Peyer's patch (tissue), 4 donors: ENCODE measurements around the gene GNAT2. TPM values are rescaled to one million over a fixed set of nuclear protein-coding genes. Genes with fewer than 3 reads are reported as not detected.

ENCODE experiments used
- DNase-seq, 3 donors: peaks; one replicate each; pipeline ENCODE4 v3.0.0-alpha.2; 2017 to 2019
- H3K27ac ChIP-seq, 4 donors: fragments of 200-600 bp; sonication (generic); one replicate each; pipeline ENCODE4 v1.5.1; 2016 to 2019
- H3K27me3 ChIP-seq, 2 donors: fragments of 200-600 bp; sonication (generic); one replicate each; pipeline ENCODE4 v1.5.1; 2019
- H3K36me3 ChIP-seq, 3 donors: fragments of 200-600 bp; sonication (generic); one replicate each; pipeline ENCODE4 v1.5.1; 2016 to 2019
- H3K4me1 ChIP-seq, 4 donors: fragments of 200-600 bp; sonication (generic); one replicate each; pipeline ENCODE4 v1.5.1; 2016 to 2019
- H3K4me3 ChIP-seq, 4 donors: fragments of 200-600 bp; sonication (generic); 1 replicate in 3 of 4; 2 replicates in 1 of 4; pipeline ENCODE4 v1.5.1; 2016 to 2019; ENCODE audit warnings: mild to moderate bottlenecking in 1 of 4
- H3K9me3 ChIP-seq, 4 donors: fragments of 200-600 bp; sonication (generic); one replicate each; pipeline ENCODE4 v1.5.1; 2016 to 2019; ENCODE audit warnings: mild to moderate bottlenecking in 1 of 4
- CTCF ChIP-seq, 6 experiments: fragments of 450-650 bp in 4 of 6; fragments of 200-600 bp in 2 of 6; sonication (generic) in 1 of 6; IDR thresholded peaks; one replicate each; pipeline ENCODE4 v1.5.1; 2017 to 2019; ENCODE audit warnings: antibody characterized with exemption in 6 of 6, mild to moderate bottlenecking in 3 of 6, moderate library complexity in 1 of 6
- POLR2A ChIP-seq, 2 donors: fragments of 450-650 bp; IDR thresholded peaks; one replicate each; pipeline ENCODE4 v1.5.1; 2017; ENCODE audit warnings: antibody characterized with exemption in 2 of 2, mild to moderate bottlenecking in 2 of 2, moderate library complexity in 2 of 2
- small RNA-seq, 2 donors: library from RNA; depleted of rRNA; stranded (forward); fragments of <200 nt; gene quantifications; one replicate each; pipeline ENCODE3, GENCODE V24; 2016
- total RNA-seq, 4 donors: library from RNA; depleted of rRNA; stranded (reverse); fragments of >200 nt; gene quantifications; one replicate each; pipeline ENCODE4 v1.1.0, GENCODE V29; 2016

GNAT2 gene
- total RNA-seq, 4 donors from 2014 or later, result not detected

GRCh38 chr1:109565241-109565640, 54.2 kb downstream of the GNAT2 start:
- Histone ChIP-seq H3K4me1 (peaks cover 0 to 40% (median 6%) of the 10 kb centered on the region in 4 donors), H3K36me3 (no peaks in the 10 kb centered on the region), H3K4me3 (no peak overlapping the region), H3K27ac (no peak overlapping the region), H3K27me3 (no peaks in the 10 kb centered on the region), H3K9me3 (no peaks in the 10 kb centered on the region)
- no peak for TF ChIP-seq CTCF (IDR thresholded peaks at IDR 0.05)
- TF ChIP-seq POLR2A (IDR thresholded peaks at IDR 0.05), result no peak
- no peak for DNase-seq

DNA sequence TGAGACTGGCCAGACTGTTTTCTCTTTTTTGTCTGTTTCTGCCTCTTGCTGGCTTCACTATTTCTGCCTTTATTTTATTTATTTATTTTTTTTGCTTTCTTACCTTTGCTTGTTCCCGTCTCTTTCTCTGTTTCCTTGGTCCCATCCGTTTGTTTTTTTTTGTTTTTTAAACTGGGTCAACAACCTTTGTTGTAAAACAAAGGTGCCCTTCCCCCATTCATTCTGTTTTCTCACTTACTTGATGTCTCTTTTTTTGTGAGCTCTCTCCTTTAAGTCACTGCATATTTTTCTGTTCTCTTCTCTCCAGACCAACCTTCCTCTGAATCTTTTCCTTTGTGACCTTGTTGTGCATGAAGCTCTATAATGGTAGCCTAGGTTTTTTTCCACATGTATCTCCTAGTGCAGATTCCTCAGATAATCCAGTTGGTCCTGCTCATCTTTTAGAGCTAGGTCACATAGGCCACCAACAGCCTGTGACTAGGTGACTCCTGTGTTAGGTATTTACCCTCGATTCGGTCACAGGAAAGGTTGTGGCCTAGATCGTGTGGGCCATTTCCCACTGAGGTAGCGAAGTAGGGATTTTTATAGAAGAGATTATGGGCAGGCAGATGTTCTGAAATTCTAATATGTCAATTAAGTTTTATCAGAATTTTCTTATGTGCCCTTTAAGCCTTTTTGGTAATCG, 55.1 kb downstream of the GNAT2 start:
- Histone ChIP-seq H3K9me3 (no peaks in the 10 kb centered on the region), H3K4me1 (peaks cover 0 to 47% (median 6%) of the 10 kb centered on the region in 4 donors), H3K27me3 (no peaks in the 10 kb centered on the region), H3K36me3 (no peaks in the 10 kb centered on the region), H3K27ac (no peak overlapping the region), H3K4me3 (no peak overlapping the region)
- TF ChIP-seq POLR2A (IDR thresholded peaks at IDR 0.05), result no peak
- TF ChIP-seq CTCF (IDR thresholded peaks at IDR 0.05), result no peak
- no peak for DNase-seq

DNA sequence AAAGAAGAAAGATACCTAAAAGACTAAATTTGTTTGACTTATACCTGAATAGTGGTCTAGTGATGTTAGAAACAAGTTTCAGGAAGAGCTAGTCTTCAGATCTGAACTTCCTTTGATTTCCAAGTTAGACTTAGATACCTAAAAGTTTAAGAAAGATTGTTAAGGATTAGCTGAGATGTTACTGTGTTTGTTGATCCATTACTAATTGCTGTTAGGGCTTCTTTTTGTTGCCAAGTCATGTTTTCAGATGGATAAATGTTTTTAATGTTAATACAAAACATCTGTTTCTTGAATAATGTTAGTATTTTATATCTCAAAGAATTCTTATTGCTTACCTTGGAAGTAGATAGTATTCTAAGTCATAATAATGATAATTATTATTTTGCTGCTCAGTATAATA, 59.4 kb downstream of the GNAT2 start:
- H3K27me3 ChIP-seq, result no peaks in the 10 kb centered on the region
- no peak overlapping the region for H3K27ac ChIP-seq
- H3K9me3 ChIP-seq, result no peaks in the 10 kb centered on the region
- no peak for DNase-seq
- H3K4me1 ChIP-seq, result peaks cover 0 to 38% (median 2%) of the 10 kb centered on the region in 4 donors
- TF ChIP-seq CTCF (IDR thresholded peaks at IDR 0.05) (no peak), POLR2A (IDR thresholded peaks at IDR 0.05) (no peak)
- no peak overlapping the region for H3K4me3 ChIP-seq
- no peaks in the 10 kb centered on the region for H3K36me3 ChIP-seq

GRCh38 chr1:109557520-109557919, 61.9 kb downstream of the GNAT2 start:
- no peaks in the 10 kb centered on the region for H3K27me3 ChIP-seq
- no peaks in the 10 kb centered on the region for H3K36me3 ChIP-seq
- no peak overlapping the region for H3K27ac ChIP-seq
- H3K4me1 ChIP-seq, result peaks cover 0 to 21% (median 0%) of the 10 kb centered on the region in 4 donors
- DNase-seq, result no peak
- H3K4me3 ChIP-seq, result no peak overlapping the region
- H3K9me3 ChIP-seq, result no peaks in the 10 kb centered on the region
- TF ChIP-seq POLR2A (IDR thresholded peaks at IDR 0.05) (no peak), CTCF (IDR thresholded peaks at IDR 0.05) (no peak)

GRCh38 chr1:109556563-109556962, 62.9 kb downstream of the GNAT2 start:
- Histone ChIP-seq H3K27me3 (no peaks in the 10 kb centered on the region), H3K4me1 (peaks cover 0 to 24% (median 0%) of the 10 kb centered on the region in 4 donors)

More at GRCh38 chr1:109556563-109556962, 62.9 kb downstream of the GNAT2 start:
- H3K4me3 ChIP-seq, result no peak overlapping the region
- H3K9me3 ChIP-seq, result no peaks in the 10 kb centered on the region
- TF ChIP-seq POLR2A (IDR thresholded peaks at IDR 0.05), result no peak
- no peak for TF ChIP-seq CTCF (IDR thresholded peaks at IDR 0.05)
- no peak overlapping the region for H3K27ac ChIP-seq
- H3K36me3 ChIP-seq, result no peaks in the 10 kb centered on the region
- DNase-seq, result no peak

Small RNA genes lying within 50 kb of the gene (small RNA-seq; reads per million reads assigned to genes)
- gene RNU6V, result 0 reads per million in 2 donors

Other genes with a start within 250 kb of the GNAT2 start
- gene SORT1, start 221.7 kb downstream of the GNAT2 start, total RNA-seq, result 100 to 1,000 TPM in 2 of 4 donors, 10 to 100 TPM in 2; 24.8 to 124 (median 96.0) TPM
- gene PSMA5, start 193.2 kb downstream of the GNAT2 start, total RNA-seq, result 10 to 100 TPM; 29.7 to 69.3 (median 50.4) TPM
- gene SYPL2, start 153.1 kb downstream of the GNAT2 start, total RNA-seq, result under 1 TPM in 1 of 4 donors, not detected in 3; 0.67 TPM
- gene ATXN7L2, start 135.7 kb downstream of the GNAT2 start, total RNA-seq, result 10 to 100 TPM in 1 of 4 donors, 1 to 10 TPM in 3; 2.3 to 12.7 (median 7.3) TPM
- gene CYB561D1, start 125.5 kb downstream of the GNAT2 start, total RNA-seq, result 10 to 100 TPM in 3 of 4 donors, 1 to 10 TPM in 1; 1.7 to 24.0 (median 20.9) TPM
- gene AMIGO1, start 109.9 kb downstream of the GNAT2 start, total RNA-seq, result 1 to 10 TPM; 2.5 to 7.4 (median 5.0) TPM
- under 1 TPM in 1 of 4 donors, not detected in 3; 0.40 TPM for gene GPR61, start 79.7 kb downstream of the GNAT2 start, total RNA-seq
- gene GNAI3, start 71.0 kb downstream of the GNAT2 start, total RNA-seq, result 1 to 10 TPM; 4.1 to 6.8 (median 5.8) TPM
- 100 to 1,000 TPM in 3 of 4 donors, 10 to 100 TPM in 1; 48.3 to 158 (median 110) TPM for gene AMPD2, start 221 bp upstream of the GNAT2 start, total RNA-seq
- 100 to 1,000 TPM in 3 of 4 donors, 10 to 100 TPM in 1; 76.7 to 276 (median 228) TPM for gene GSTM4, start 36.5 kb upstream of the GNAT2 start, total RNA-seq
- 100 to 1,000 TPM in 2 of 4 donors, 10 to 100 TPM in 2; 38.5 to 242 (median 116) TPM for gene GSTM2, start 48.4 kb upstream of the GNAT2 start, total RNA-seq
- 10 to 100 TPM in 1 of 4 donors, not detected in 3; 93.7 TPM for gene GSTM1, start 68.2 kb upstream of the GNAT2 start, total RNA-seq
- 1 to 10 TPM in 2 of 4 donors, under 1 TPM in 1, not detected in 1; 0.85 to 5.0 (median 2.0) TPM for gene GSTM5, start 92.6 kb upstream of the GNAT2 start, total RNA-seq
- gene GSTM3, start 121.4 kb upstream of the GNAT2 start, total RNA-seq, result 10 to 100 TPM; 16.3 to 72.6 (median 32.4) TPM
- 100 to 1,000 TPM; 263 to 745 (median 649) TPM for gene EPS8L3, start 144.3 kb upstream of the GNAT2 start, total RNA-seq